ENCODE data around the gene UNC80. TPM values are rescaled to one million over a fixed set of nuclear protein-coding genes. Genes with fewer than 3 reads are reported as not detected.

The UNC80 gene
- total and polyA plus RNA-seq, 10 donors: 0.05 to 1.9 (median 0.63) TPM

DNA sequence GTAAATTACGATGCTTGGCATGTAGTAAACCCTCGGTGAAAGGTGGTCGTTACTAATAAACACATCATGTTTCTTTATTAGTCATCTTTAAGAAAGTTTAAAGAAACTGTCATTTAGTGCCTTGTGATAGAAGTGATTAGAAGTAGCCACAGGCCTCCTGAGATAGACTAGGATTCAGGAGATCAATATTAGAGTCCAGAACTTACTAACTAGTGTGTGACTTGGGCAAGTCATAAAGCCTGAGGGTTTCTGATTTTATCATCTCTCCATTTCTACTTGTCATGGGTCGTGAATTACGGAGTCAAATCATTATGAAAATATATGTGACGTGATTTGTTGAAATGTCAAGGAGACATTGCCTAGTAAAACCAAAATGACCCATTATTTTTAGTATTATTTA lies 237.5 kb downstream of the UNC80 start:
- no peaks in the 10 kb centered on the region for H3K27me3 ChIP-seq (replicated peaks in 1 of 7)
- TF ChIP-seq POLR2A (IDR thresholded peaks at IDR 0.05): no peak
- TF ChIP-seq POLR2AphosphoS5 (IDR thresholded peaks at IDR 0.05): no peak
- TF ChIP-seq, protein P1, sequence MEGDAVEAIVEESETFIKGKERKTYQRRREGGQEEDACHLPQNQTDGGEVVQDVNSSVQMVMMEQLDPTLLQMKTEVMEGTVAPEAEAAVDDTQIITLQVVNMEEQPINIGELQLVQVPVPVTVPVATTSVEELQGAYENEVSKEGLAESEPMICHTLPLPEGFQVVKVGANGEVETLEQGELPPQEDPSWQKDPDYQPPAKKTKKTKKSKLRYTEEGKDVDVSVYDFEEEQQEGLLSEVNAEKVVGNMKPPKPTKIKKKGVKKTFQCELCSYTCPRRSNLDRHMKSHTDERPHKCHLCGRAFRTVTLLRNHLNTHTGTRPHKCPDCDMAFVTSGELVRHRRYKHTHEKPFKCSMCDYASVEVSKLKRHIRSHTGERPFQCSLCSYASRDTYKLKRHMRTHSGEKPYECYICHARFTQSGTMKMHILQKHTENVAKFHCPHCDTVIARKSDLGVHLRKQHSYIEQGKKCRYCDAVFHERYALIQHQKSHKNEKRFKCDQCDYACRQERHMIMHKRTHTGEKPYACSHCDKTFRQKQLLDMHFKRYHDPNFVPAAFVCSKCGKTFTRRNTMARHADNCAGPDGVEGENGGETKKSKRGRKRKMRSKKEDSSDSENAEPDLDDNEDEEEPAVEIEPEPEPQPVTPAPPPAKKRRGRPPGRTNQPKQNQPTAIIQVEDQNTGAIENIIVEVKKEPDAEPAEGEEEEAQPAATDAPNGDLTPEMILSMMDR (IDR thresholded peaks at IDR 0.05 in 8 of 11, conservative IDR thresholded peaks at IDR 0.05 in 3 of 11): no peak
- no peak overlapping the region for H3K27ac ChIP-seq
- H3K4me3 ChIP-seq: no peak overlapping the region
- 64 to 75% (median 68%) methylated on average over 6 of the region's 6 CpGs for WGBS, 5 donors
- peaks cover 0 to 77% (median 26%) of the 10 kb centered on the region in 6 donors for H3K36me3 ChIP-seq
- no peak for DNase-seq
- intact Hi-C loops (cut with DNase I; ENCODE audit: low total_unique reads): no loop called here
- no peaks in the 10 kb centered on the region for H3K9me3 ChIP-seq
- H3K4me1 ChIP-seq: peaks cover 3 to 79% (median 33%) of the 10 kb centered on the region in 6 donors

DNA sequence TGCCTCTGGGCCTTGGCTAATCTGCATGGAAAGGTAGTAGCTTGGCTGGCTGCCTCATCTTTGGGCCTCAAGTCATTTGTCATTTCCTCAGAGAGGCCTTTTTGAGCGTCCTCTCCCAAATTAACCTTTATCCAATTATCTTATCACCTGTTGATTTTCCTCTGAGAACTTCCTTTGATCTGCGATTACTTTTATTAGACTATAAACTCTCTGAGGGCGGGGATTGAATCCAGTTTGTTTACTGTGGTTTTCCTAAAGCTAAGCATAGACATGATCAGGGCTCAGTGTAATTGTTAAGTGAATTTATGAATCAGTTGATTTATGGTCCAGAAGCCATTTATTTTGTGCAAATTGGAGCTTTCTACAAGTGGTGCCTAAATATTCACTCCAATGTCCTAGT lies 238.3 kb downstream of the UNC80 start:
- intact Hi-C loops (cut with DNase I; ENCODE audit: low total_unique reads): no loop called here
- Histone ChIP-seq H3K9me3 (no peaks in the 10 kb centered on the region), H3K27ac (no peak overlapping the region), H3K4me3 (no peak overlapping the region), H3K36me3 (peaks cover 0 to 85% (median 30%) of the 10 kb centered on the region in 6 donors), H3K4me1 (peaks cover 0 to 71% (median 26%) of the 10 kb centered on the region in 6 donors), H3K27me3 (replicated peaks in 1 of 7) (no peaks in the 10 kb centered on the region)
- 70 to 83% (median 79%) methylated on average over 3 of the region's 3 CpGs for WGBS, 5 donors
- TF ChIP-seq POLR2AphosphoS5 (IDR thresholded peaks at IDR 0.05): no peak
- no peak for DNase-seq

DNA sequence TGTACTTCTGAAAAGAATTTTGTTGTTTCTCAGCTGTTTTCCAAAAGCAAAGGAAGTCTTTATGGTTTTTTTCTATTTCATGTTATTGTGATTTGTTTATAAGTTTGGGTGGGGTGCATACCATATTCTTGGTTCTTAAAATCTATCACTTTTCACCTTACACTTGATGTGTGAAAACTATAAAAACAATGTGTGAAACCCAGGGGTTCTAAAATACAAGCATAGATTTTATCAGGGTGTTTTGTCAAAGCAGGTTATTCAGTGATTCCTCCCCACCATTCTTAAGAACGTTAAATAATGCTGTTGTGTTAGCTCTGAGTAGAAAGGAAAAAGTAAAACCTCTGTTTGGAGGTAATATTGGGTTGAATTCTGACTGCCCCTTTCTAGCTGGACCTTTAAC lies 248.5 kb downstream of the UNC80 start:
- Histone ChIP-seq H3K27ac (no peak overlapping the region), H3K4me3 (no peak overlapping the region), H3K4me1 (no peaks in the 10 kb centered on the region), H3K9me3 (no peaks in the 10 kb centered on the region), H3K36me3 (peaks cover 3 to 100% (median 74%) of the 10 kb centered on the region in 6 donors), H3K27me3 (replicated peaks in 1 of 7) (no peaks in the 10 kb centered on the region)
- intact Hi-C loops (cut with DNase I; ENCODE audit: low total_unique reads): no loop called here
- no peak for DNase-seq
- TF ChIP-seq POLR2A (IDR thresholded peaks at IDR 0.05) (no peak), POLR2AphosphoS5 (IDR thresholded peaks at IDR 0.05) (no peak)
- TF ChIP-seq, protein P1 (IDR thresholded peaks at IDR 0.05 in 8 of 11, conservative IDR thresholded peaks at IDR 0.05 in 3 of 11): no peak
- WGBS, 5 donors: 77 to 84% (median 79%) methylated on average over 1 of the region's 1 CpG

DNA sequence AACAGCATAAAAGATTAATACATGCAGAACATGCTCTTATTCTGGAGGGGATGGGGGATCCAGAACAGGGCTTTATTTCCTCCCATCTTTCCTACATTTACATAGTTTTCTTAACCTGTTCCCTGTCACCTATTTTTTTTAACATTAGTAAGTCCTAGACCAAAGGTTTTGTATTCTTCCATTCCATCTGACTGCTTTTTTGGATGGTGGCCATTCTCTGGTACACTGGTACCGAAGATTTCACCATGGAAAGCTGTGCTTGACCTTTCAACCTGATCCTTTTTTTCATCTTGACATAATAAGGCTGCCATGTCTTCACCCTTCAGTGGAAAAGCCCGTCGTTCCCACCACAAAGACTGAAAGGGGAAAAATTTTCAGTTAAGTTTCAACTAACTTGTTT lies 251.2 kb downstream of the UNC80 start:
- TF ChIP-seq POLR2A (IDR thresholded peaks at IDR 0.05) (no peak), POLR2AphosphoS5 (IDR thresholded peaks at IDR 0.05) (no peak)
- TF ChIP-seq, protein P1 (IDR thresholded peaks at IDR 0.05 in 8 of 11, conservative IDR thresholded peaks at IDR 0.05 in 3 of 11): no peak
- Histone ChIP-seq H3K27ac (no peak overlapping the region), H3K4me1 (no peaks in the 10 kb centered on the region), H3K27me3 (replicated peaks in 1 of 7) (no peaks in the 10 kb centered on the region), H3K4me3 (no peak overlapping the region), H3K36me3 (peaks cover 0 to 100% (median 55%) of the 10 kb centered on the region in 6 donors), H3K9me3 (no peaks in the 10 kb centered on the region)
- DNase-seq: no peak
- 92 to 96% (median 93%) methylated on average over 3 of the region's 3 CpGs for WGBS, 5 donors
- intact Hi-C loops (cut with DNase I; ENCODE audit: low total_unique reads): no loop called here

DNA sequence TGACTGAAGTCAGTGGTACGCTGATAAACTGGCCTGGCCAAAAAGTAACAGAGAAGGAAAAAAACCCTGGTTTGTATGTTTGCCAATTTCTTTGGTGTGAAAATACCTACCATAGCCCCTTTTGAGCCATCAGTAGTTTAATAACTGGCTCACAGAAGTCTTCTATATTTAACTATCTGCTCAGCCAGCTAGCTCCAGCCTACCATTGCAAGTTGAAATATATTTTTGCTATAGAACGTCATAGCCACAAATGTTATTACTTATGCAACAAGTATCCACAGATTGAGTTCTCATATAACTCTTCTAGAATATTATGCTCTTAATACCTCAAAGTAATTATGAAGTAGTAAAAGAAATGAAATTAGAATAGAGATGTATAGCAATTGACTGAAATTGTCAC lies 256.0 kb downstream of the UNC80 start:
- H3K27me3 ChIP-seq (replicated peaks in 1 of 7): no peaks in the 10 kb centered on the region
- no peak overlapping the region for H3K4me3 ChIP-seq
- TF ChIP-seq POLR2A (IDR thresholded peaks at IDR 0.05) (no peak), POLR2AphosphoS5 (IDR thresholded peaks at IDR 0.05) (no peak)
- TF ChIP-seq, protein P1 (IDR thresholded peaks at IDR 0.05 in 8 of 11, conservative IDR thresholded peaks at IDR 0.05 in 3 of 11): no peak
- 92 to 98% (median 94%) methylated on average over 2 of the region's 2 CpGs for WGBS, 5 donors
- intact Hi-C loops (cut with DNase I; ENCODE audit: low total_unique reads): no loop called here
- no peaks in the 10 kb centered on the region for H3K9me3 ChIP-seq
- H3K4me1 ChIP-seq: no peaks in the 10 kb centered on the region
- peaks cover 0 to 65% (median 21%) of the 10 kb centered on the region in 6 donors for H3K36me3 ChIP-seq
- H3K27ac ChIP-seq: no peak overlapping the region
- no peak for DNase-seq
